Stimulated activated CD8-positive, alpha-beta memory T cell treated with anti-CD3 and anti-CD28 coated beads, Interleukin-12 subunit alpha, Interleukin-12 subunit beta, amount 100 ng/mL, for 24 hours (primary cell): ENCODE data around the gene TGFBR1.
"Not testable (repeated sequence)": the region's sequence is repeated elsewhere in the genome, so short reads cannot be mapped to it uniquely, and the experiment has no call there.

Source experiments
- DNase-seq: peaks from one replicate; pipeline ENCODE4 v3.0.0-alpha.2; 2020; ENCODE audit errors: extremely low read depth

Gene TGFBR1

DNA sequence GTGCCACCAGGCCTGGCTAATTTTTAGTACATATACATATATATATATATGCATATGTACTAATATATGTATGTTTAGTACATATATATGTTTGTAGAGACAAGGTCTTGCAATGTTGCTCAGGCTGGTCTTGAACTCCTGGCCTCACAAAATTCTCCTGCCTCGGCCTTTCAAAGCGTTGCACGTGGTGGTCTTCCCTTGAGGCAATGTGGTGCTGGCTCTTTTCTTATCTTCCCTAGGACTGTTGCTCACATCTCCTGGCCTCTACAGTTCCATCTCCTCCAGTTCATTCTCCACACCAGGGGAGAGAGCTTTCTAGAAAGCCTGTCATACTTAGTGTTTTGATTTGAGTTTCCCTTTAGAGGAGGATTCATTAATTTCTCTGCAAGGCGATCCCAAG lies 28.9 kb upstream of the TGFBR1 start:
- DNase-seq: no peak

DNA sequence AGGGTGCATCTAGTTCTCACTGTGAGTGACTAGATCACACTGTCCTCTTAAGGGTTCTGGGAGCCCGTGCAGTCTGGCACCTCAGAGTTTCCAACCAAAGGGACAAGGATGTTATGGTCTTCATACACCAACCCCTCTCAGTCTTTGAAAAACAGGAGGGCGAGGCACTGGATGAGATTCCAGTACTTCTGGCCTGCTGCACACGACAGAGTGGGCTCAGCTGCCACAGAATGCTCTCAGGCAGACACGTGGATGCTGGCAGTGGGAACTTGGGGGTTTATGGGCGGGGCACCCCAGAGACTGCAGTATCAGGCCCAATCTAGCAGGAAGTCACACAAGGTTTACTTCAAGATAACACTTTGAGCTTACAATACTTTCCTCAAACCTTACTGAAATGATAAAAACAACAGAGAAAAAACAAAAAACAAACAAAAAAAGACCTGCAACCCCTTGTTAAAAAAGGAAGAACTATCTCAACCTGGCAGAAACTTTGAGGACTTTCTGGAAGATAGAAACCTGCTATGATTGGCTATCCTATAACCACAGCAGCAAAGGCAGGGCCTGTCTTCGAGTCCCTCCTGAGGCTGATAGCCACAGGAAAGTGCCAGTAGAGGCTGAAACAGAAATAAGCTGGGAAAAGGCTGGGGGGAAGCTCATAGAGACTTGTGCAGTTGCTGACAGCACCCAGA lies 28.3 kb upstream of the TGFBR1 start:
- peak; percentile 14 for DNase-seq

DNA sequence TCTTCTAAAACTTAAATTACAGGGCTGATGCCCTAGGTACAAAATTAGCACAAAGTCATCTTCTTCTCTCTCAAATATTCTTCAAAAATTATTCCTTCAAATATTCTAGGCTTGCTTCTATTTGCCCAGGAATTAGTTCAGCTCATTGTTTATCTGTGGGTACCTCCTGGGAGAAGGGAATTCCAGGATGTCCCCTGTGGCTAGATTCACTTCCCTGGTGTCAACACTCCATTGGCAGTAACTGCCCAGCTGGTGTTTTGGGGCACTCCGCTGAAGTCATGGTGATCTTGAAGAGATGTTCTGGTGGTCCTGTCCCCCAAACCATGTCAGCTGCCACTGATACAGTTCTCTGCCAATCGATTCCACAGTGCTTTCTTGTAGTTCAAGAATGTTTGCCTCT lies 26.2 kb upstream of the TGFBR1 start:
- no peak for DNase-seq

DNA sequence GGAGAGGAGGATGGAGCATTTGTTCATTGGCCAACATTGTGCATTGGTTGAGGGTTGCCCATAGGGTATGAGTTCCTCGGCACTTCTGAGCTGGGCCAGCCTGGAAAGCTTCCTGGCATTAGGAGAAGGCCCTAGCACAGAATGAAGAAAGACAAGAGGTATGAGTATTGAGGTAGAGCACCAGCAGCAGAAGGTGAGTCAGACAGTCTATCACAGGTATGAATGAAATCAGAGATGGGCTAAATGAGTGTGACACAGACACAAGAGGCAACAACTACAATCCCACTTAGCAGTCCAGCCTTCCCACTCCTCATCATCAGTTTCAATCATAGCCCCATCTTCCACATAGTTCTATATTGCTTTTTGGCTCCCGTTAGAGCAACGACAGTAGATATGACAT lies 25.4 kb upstream of the TGFBR1 start:
- no peak for DNase-seq

DNA sequence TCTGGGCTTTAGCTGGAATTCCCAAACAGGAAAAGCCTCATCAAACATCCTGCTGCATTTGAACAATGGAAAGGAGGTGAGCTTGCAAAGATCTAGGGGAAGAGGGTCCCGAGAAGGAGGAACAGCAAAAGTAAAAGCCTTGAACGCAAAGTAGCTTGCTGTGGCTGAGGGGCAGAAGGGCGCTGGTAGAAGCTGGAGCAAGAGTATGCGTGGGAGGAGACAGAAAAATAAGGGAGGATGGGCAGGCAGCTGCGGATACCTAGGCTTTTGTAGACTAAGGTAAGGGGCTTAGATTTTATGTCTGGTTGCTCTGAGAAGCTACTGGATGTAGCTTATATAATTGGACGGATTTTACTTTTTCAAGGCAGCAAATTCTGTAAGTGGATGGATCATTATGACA lies 21.9 kb upstream of the TGFBR1 start:
- DNase-seq: no peak

DNA sequence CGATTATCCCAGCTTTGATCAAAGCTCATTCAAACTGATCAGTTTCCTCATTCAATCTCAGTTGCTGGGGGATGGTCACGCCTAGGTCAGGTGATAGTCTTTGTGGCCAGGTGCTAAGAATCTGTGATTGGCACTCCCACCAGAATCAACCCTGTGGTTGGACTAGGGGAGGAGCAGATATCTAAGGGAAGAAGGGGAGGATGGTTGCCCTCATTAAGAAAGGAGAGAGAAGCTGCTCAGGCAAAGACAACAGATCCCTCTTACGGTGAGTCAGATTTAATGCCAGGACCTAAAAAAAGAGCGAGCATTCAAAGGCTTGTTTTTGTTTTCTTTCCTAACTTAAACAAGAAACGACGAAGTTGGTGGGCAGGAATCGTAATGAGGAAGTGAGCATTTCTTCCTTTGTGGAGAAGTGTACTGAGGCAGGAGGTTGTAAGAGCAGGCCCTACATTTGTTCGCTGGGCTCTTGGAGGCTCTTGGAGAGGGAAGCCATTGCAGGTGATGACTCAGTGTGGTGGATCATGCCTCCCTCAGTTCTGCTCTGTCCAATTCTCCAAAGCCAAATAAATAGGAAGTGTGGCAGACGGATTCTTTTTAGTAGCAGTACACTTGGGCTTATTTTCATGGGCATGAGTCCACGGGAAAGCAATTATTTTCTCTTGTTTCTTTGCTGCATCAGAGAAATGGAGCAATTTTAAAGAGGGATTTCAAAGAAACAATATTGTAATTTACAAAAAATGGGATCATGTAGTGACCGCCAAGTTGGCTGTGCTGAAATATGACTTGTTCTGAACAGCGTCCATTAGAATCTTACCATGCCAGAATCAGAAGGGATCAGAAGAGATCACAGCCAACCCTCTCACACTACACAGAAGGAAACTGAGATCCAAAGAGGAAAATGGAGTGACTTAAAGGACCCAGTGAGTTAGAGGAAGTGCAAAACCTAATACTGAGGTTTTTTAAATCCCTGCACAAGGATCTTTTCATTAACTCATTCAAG lies 18.7 kb upstream of the TGFBR1 start:
- no peak for DNase-seq

DNA sequence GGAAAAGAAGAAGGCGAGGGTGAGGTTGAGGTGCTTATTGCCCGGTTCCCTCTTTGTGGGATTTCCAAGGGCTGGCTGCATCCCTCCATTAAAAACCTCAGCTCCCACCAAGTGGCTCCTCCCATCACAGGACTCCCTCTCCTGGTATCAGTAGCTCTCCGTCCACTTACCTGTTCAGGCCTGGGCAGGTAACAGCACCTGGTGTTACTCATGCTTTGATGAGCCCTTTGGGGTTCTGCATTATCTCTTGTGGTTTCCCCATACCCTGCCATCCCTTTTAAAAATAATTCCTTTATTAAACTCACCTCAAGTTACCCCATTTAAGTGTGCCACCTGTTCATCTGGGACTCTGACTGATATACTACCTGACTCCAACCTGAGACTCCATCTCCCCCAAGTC lies 17.5 kb upstream of the TGFBR1 start:
- DNase-seq: no peak

DNA sequence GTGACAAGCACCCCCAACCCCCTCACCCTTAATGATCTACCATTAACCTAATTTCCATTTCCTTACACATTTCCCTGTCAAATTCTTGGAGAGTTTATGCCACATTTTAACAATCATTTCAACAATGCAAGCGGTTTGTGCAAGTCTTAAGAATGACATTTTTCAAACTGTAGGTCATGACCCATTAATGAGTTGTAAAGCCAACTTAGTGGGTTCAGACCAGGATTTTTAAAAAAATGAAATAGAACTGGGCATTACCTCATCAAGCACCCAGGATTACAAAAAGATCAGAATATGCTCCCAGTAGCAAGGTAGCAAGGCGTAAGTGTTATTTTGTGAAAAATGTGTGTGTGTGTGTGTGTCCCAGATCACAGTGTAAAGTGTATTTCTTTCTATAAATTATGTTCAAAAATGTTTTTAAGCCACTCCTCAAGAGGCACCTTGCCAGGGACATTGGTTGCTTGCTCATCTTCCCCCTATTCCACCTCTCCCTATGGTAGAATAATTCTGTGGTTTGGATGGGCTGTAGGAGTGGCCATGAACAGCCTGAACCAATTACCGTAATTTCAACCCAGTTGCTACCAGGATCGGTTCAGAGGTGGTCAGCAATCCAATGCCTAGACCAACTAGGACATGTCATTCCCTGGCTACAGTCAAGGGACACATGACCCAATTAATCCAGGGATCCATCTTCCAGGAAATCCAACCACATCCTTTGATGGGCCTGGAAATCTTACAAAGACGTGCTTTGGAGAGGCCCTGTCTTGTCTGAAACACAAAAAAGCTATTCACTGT lies 14.4 kb upstream of the TGFBR1 start:
- DNase-seq: no peak

DNA sequence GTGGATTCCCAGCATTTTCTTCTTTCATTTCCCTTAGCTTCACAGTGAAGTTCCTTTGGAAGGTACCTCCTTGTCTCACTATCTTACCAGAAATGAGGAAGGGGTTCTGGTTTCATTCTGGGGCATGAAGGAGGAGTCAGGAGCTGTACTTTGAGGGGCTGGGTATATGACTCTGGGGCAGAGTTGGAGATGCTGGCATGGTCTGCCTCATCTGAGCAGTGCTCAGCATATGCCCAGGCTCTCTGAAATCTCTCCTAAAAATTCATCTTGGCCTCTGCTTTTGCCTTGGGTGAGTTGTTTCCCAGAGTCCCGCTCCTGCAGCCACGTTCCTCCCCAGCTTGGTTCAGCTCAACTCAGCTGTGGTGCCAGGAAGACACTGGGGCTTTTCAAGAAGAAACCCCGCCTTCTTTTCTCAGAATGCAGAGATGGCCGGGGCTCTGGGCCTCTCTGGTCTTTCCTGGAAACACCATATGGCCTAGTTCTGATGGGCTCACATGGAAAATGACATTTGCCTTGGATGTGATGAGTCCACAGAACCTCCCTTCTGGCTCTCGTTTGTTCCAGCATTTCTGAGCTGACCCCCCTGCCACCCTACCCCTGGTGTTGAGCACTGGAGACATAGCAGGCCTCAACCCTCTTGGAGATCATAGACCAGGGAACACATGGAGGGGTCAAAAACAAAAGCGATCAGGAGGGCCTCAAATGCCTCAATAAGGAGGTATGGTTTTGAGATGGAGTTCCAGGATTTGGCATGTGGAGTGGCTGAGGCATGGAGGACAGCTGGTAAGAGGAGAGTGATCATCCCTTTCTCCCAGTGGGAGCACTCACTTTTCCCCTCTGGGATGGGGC lies 12.0 kb upstream of the TGFBR1 start:
- DNase-seq: no peak

DNA sequence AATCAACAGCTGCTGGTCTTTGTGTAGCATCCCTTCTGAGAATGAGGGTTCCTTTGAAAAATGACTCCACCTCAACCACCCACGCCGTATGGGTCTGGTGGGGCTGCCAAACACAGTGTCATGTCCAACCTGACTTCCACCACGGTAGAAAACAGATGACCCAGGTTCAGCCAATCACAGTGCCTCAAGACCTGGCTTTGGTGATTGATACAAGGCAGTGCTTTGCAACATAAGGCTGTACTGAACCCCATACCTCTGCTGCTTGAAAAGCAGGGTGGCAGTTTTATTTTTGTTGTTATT lies 11.5 kb upstream of the TGFBR1 start:
- DNase-seq: no peak

DNA sequence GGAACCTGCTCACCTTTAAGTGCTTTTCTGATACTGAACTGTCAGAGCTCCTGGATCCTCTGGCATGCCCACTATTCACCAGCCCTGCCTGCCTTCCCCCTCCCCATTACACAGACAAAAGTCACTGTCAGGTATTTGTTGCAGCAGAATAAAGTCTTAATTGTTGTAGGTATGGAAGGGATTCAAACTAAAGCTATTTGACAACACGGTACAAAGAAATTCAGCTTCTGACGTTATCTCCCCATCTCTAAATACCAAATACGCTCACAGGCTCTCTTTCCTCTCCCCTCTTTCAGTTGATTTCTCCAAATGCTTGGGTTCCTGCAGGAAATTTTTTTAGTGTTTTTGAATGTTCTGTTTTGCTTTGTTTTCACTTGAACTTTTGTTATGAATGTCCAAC lies 9.3 kb upstream of the TGFBR1 start:
- no peak for DNase-seq

DNA sequence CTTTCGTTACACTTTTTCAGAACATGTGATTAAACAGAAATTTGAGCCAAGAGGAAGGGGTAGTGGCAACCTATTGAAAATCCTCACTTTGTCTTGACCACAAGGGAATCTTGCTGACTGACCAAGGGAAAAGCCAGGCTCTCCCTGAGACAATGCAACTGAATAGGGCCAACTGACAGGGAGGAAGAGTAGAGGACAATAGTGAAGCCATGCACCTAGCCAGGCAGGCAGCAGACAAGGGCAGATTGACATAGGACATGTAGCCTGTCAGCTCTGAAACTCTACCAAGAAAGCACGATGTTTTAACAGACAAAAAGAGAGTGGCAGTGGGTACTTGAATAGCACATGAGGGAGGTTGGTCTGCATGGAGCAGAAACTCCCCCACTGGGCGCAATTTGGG lies 8.5 kb upstream of the TGFBR1 start:
- no peak for DNase-seq

DNA sequence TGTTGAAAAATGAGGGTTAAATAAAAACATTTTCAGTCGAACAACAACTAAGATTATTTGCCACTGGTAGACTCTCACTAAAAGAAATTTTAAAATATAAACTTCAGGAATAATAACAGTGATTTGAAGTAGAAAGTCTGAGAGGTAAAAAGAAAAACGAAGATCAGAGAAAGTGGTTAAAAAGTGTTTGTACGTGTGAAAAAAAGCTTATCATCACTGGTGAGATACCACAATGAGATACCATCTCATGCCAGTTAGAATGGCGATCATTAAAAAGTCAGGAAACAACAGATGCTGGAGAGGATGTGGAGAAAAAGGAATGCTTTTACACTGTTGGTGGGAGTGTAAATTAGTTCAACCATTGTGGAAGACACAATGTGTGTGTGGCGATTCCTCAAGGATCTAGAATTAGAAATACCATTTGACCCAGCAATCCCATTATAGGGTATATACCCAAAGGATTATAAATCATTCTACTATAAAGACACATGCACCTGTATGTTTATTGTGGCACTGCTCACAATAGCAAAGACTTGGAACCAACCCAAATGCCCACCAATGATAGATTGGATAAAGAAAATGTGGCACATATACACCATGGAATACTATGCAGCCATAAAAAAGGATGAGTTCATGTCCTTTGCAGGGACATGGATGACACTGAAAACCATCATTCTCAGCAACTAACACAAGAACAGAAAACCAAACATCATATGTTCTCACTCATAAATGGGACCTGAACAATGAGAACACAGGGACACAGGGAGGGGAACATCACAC lies 4.9 kb upstream of the TGFBR1 start:
- not testable (repeated sequence) for DNase-seq

DNA sequence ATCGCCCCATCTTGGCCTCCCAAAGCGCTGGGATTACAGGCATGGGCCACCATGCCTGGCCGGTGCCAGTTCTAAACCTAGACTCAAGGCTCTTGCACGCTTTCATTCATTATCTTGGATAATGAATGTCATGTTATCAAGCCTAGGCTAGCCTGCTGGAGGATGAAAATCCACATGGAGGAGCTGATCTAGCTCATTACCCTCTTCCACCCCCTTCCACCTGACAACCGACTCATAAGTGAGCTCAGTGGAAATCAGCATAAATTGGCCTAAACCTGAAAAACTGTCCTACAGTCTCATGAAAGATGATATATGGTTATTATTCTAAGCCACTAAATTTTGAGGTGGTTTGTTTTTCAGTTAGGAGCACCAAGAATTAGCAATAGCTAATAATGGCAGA lies 3.6 kb upstream of the TGFBR1 start:
- no peak for DNase-seq

DNA sequence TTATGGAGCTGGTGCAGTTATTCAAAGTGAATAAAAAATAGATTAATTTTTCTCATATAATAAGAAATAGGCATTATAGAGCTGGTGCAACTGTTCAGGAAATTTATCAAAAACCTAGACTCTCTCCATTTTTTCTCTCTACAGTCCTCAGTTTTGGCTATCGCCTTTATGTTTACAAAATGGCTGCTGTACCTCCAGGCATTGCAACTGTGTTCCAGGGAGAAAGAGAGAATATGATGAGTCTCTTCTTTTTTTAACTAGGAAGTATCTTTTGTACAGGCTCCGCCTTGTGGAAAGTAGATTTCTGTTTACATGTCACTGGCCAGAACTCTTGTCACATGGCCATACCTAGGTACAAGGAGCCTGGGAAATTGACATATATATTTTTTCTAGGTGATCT lies 3.1 kb upstream of the TGFBR1 start:
- DNase-seq: no peak

DNA sequence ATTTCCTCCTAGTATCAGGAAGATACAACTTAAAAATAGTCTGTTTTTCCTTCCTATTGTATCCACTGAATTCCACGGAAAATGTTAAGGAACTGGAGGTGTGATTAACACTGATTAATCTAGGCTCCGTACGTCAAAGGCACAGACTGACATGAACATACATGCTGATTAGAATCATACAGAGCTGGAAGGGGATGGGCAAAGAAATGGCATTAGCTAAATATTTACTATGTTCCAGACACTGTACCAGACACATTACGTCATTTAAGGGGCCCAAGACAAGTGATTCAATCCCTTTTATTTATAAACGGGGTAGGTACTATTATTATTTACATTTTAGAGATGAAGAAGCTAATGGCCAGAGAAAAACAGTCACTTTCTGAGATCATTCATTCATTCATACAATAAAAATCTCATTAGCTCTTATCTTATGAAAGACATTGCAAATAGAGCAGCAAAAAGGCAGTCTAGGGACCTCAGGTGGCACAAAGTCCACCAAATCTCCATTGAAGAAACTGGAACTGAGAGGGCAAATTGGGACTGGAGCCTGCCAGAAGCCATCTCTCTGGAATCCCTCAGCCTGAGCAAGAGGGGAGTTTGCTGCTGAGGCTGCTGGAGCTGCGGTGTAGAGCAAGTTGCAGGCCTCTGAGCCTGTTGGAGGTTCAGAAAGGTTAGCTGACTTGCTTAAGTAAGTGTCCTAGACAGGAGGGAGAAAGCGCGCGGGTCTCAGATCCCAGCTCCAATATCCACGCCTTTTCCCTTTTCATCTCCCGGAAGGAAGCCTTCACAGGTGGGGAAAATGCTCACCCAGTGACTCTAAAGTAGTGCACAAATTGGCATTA lies 1.6 kb upstream of the TGFBR1 start:
- DNase-seq: no peak

DNA sequence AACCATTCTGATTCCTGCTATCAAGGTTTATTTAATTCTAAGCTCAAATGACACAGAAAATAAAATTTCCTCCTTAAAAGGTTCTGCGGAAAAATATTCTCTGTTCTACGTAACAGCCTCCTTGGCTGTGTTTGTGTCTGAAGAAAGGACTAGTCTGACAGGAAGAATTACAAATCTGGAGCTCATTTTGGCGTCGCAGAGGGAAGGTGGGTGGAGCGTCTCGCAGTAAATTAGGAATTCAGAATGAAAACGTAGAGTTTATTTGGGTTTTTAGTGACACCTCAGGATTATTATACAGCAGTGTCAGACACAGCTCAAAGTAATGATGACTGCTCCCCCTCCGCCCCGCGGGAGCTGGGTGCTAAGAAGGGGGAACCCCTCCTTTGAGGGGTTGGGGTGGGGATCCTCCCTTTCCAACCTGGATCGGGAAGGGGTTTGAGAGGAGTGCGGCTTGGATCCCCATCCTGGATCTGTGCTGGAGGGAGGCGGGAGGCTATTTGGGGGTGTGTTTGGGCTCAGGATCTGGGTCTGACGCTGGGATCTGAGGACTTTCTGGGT lies 933 bp upstream of the TGFBR1 start:
- no peak for DNase-seq

DNA sequence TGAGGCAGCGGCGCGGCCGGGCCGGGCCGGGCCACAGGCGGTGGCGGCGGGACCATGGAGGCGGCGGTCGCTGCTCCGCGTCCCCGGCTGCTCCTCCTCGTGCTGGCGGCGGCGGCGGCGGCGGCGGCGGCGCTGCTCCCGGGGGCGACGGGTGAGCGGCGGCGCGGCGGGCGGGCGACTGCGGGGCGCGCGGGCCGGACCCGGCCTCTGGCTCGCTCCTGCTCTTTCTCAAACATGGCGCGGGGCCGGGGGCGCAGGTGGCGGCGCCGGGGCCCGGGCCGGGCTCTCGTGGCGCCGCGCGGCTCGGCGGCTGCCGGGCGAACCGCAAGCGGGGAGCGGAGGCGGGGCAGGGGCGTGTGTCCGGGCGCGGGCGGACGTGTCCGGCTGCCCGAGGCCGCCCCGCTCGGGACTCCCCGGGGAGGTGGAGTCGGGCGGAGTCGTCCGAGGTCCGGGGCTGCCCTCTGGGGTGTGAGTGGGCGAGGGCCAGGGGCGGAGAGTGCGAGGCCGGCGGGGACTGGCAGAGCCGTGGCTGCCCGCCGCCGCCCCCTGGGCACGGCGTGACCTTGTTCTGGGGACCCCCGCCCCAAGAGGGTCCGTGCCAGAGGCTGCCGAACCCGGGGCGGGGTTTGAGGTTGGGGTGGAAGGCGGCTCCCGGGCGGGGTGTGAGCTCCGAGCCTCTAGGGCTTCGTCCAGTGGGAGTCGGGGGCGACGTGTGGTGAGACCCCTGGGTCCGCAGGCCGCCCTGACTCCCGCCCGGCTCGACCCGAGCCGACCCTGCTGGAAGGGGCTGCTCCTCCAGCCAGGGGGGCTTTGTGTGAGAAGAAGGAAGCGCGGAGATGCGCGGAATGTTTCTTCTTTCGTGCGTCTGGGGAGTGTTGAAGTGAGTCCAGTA lies 485 bp downstream of the TGFBR1 start:
- no peak for DNase-seq

DNA sequence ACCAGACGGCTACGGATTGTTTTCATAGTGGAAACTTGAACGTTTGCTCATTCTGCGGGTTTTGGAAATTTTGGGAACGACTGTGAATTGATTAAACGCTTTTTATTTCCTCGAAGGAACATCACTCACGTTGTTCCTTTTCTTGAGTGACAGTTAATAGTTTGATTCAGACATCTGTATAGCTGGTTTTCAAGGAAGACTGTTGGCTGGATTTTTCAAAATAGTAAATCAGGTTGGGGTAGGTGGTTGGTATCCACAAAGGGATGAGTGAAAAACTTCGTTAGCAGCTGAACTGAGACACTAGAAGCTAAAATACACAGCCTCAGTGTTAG lies 1.1 kb downstream of the TGFBR1 start:
- no peak for DNase-seq
